AG04450 (cell line): ENCODE measurements around the gene MB21D2. TPM values are rescaled to one million over a fixed set of nuclear protein-coding genes. Genes with fewer than 3 reads are reported as not detected.

Experiments used
- CTCF ChIA-PET: fragments of 300-600, 350-600 bp; formaldehyde crosslinking; extraction: SDS; loops from one replicate; lab custom pipeline; 2022; ENCODE audit warnings: antibody characterized with exemption, inconsistent platforms; lab: Charles Lee
- POLR2A ChIA-PET: fragments of 350-600 bp; formaldehyde crosslinking; extraction: SDS; loops from one replicate; lab custom pipeline; 2021; ENCODE audit warnings: antibody characterized with exemption, inconsistent platforms; lab: Yijun Ruan, JAX
- DNase-seq: peaks from one replicate; pipeline ENCODE4 v3.0.0-alpha.2; 2011; ENCODE audit warnings: low read depth, low spot score
- H3K27ac ChIP-seq: one replicate; pipeline ENCODE4 v1.5.1; 2012; ENCODE audit warnings: low read depth, low read length, control low read depth
- H3K27me3 ChIP-seq: one replicate; pipeline ENCODE4 v1.6.0; 2012; ENCODE audit warnings: low read length; ENCODE audit not compliant: control insufficient read depth, insufficient read depth
- H3K4me3 ChIP-seq: 2 replicates; pipeline ENCODE4 v1.5.1; 2011; ENCODE audit warnings: mild to moderate bottlenecking, low read depth, low read length, control low read depth
- H3K9me3 ChIP-seq: 2 replicates; pipeline ENCODE4 v1.5.1; 2012; ENCODE audit warnings: low read length; ENCODE audit not compliant: control insufficient read depth, insufficient read depth
- CTCF ChIP-seq: IDR thresholded peaks from 2 replicates; pipeline ENCODE4 v1.5.1; 2011; ENCODE audit warnings: low read depth, low read length, control low read depth, inconsistent platforms
- polyA plus RNA-seq: library from polyadenylated mRNA; depleted of rRNA; stranded (reverse); fragments of >200 nt; gene quantifications from 2 replicates; pipeline ENCODE4 v1.2.3, GENCODE V29; 2011

MB21D2 gene
- polyA plus RNA-seq, 1 experiment = 14.6 TPM

- DNase-seq = no peak
- no peak overlapping the region for H3K27ac ChIP-seq
- no peak for TF ChIP-seq CTCF
- CTCF ChIA-PET = no interaction called here
- H3K4me3 ChIP-seq = no peak overlapping the region
- H3K9me3 ChIP-seq = no peaks in the 10 kb centered on the region; the same call in 1 of the 2 replicates
- H3K27me3 ChIP-seq = no peaks in the 10 kb centered on the region
- POLR2A ChIA-PET = no interaction called here
Measured at GRCh38 chr3:192870822-192871221, 46.8 kb downstream of the MB21D2 start.

- no peak overlapping the region for H3K4me3 ChIP-seq
- no peak for TF ChIP-seq CTCF
- DNase-seq = no peak
- no peaks in the 10 kb centered on the region for H3K27me3 ChIP-seq
- ChIA-PET POLR2A (interaction anchor here (0.7 to 0.8 kb wide), 2 partner anchors 28 to 49 kb away, joined by 3 read pairs; no protein-coding TSS in a partner anchor), CTCF (no interaction called here)
- no peaks in the 10 kb centered on the region; the same call in 1 of the 2 replicates for H3K9me3 ChIP-seq
- H3K27ac ChIP-seq = no peak overlapping the region
Measured at GRCh38 chr3:192869131-192870031, 48.3 kb downstream of the MB21D2 start.

GRCh38 chr3:192867645-192868044, 50.0 kb downstream of the MB21D2 start:
- Histone ChIP-seq H3K9me3 (peaks cover 2% of the 10 kb centered on the region), H3K27ac (no peak overlapping the region), H3K27me3 (no peaks in the 10 kb centered on the region), H3K4me3 (no peak overlapping the region)
- no peak for DNase-seq
- no peak for TF ChIP-seq CTCF
- ChIA-PET POLR2A (no interaction called here), CTCF (interaction anchor here (0.8 kb wide), 1 partner anchor 175 kb away, joined by 3 read pairs; no protein-coding TSS in a partner anchor)

DNA sequence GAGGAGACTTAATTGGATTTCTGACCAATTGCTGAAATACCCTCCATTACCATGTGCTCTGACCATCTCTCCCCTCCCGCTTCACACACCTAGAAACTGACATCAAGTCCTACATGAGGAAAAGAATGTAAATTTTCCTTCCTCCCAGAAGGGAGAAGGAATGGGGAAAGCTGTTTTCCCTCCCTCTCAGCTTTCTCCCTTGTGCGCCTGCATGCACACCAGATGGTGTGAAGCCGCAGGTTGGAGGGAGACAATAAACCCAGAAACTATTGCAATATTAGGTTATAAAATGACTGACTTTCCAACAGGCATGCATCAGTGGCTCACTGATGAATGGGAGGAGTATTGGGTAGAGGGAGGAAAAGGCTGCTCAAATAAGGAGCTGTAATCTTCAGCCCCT, 50.9 kb downstream of the MB21D2 start:
- Histone ChIP-seq H3K4me3 (no peak overlapping the region), H3K27me3 (no peaks in the 10 kb centered on the region), H3K27ac (no peak overlapping the region), H3K9me3 (peaks cover 3% of the 10 kb centered on the region; the same call in 1 of the 2 replicates)
- DNase-seq = no peak
- TF ChIP-seq CTCF = no peak
- ChIA-PET POLR2A (no interaction called here), CTCF (interaction anchor here (0.8 to 1.5 kb wide), 2 partner anchors 174 to 176 kb away, joined by 3 to 4 read pairs; no protein-coding TSS in a partner anchor)

DNA sequence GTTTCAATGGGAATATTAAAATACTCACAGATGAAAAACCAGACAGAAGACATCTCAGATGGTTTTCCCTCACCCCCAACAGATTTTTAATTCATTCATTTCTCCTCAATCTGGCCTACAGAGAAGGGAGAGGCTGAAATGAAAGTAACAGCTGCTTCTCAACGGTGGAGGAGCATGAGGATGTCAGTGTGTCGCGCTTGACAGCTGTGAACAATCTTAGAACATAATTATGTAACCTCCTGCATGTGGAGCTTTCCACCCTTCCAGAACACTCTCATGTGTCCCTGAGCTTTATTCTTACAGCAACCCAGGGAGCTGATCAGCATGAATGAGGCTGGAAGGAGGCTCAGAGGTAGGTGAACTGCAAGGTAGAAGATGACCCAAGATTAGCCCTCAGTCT, 52.7 kb downstream of the MB21D2 start:
- Histone ChIP-seq H3K4me3 (no peak overlapping the region), H3K9me3 (peaks cover 3% of the 10 kb centered on the region), H3K27me3 (no peaks in the 10 kb centered on the region), H3K27ac (no peak overlapping the region)
- no peak for TF ChIP-seq CTCF
- ChIA-PET POLR2A (interaction anchor here (0.7 kb wide), 1 partner anchor 13 kb away, joined by 3 read pairs; no protein-coding TSS in a partner anchor), CTCF (interaction anchor here (0.5 to 2.1 kb wide), 2 partner anchors 48 to 77 kb away, joined by 3 to 6 read pairs; no protein-coding TSS in a partner anchor)
- DNase-seq = no peak
